HEK293 (cell line): ENCODE data around the gene GSTT2B.
"Not testable (repeated sequence)": the region's sequence is repeated elsewhere in the genome, so short reads cannot be mapped to it uniquely, and the experiment has no call there.

Experiments
- RBAK ChIP-seq: fragments of 450-650 bp; formaldehyde crosslinking; IDR thresholded peaks from 2 replicates; pipeline ENCODE4 v1.5.1; 2016; ENCODE audit warnings: missing biosample characterization, missing genetic modification characterization
- TF ChIP-seq, protein P1 (sequence below): fragments of 450-650 bp; formaldehyde crosslinking; IDR thresholded peaks from 2 replicates; pipeline ENCODE4 v1.5.1; 2016; ENCODE audit warnings: missing biosample characterization, missing genetic modification characterization
- TF ChIP-seq, protein P2 (sequence below): fragments of 450-650 bp; formaldehyde crosslinking; IDR thresholded peaks from 2 replicates; pipeline ENCODE4 v1.5.1; 2016; ENCODE audit warnings: missing biosample characterization, missing genetic modification characterization

DNA sequence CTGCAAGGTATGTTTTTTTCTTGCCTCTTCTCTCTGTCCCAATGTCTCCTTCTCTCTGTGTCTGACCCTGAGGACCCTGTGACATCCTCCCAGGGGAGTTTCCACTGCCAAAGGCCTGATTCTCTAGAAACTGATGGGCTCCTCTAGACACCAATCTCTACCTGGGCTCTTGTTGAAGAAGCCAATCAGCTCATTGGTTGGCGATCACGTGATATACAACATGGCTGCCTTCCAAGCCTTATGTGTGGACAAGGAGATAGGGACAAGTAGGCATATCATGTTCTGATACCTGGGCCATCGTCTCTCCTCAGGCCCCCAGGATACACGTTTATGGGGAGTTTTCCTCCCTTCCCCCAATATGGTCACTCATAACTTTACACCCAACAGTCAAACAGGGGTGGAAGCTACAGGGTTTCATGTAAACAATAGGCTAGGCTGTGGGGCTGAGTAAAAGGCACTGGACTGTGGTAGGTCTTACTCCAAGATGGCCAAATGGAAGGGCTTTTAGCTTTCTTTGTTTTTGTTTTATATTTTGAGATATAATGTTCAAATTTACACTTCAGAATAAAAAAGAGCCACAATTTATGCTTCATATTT, 32.7 kb upstream of the GSTT2B start:
- not testable (repeated sequence) for TF ChIP-seq RBAK
- TF ChIP-seq, protein P1, sequence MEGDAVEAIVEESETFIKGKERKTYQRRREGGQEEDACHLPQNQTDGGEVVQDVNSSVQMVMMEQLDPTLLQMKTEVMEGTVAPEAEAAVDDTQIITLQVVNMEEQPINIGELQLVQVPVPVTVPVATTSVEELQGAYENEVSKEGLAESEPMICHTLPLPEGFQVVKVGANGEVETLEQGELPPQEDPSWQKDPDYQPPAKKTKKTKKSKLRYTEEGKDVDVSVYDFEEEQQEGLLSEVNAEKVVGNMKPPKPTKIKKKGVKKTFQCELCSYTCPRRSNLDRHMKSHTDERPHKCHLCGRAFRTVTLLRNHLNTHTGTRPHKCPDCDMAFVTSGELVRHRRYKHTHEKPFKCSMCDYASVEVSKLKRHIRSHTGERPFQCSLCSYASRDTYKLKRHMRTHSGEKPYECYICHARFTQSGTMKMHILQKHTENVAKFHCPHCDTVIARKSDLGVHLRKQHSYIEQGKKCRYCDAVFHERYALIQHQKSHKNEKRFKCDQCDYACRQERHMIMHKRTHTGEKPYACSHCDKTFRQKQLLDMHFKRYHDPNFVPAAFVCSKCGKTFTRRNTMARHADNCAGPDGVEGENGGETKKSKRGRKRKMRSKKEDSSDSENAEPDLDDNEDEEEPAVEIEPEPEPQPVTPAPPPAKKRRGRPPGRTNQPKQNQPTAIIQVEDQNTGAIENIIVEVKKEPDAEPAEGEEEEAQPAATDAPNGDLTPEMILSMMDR (tag by site-specific recombination), result not testable (repeated sequence)
- TF ChIP-seq, protein P2, sequence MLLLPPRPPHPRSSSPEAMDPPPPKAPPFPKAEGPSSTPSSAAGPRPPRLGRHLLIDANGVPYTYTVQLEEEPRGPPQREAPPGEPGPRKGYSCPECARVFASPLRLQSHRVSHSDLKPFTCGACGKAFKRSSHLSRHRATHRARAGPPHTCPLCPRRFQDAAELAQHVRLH, result not testable (repeated sequence)
